GM12878 (cell line): ENCODE measurements around the gene PRM3. TPM values are rescaled to one million over a fixed set of nuclear protein-coding genes. Genes with fewer than 3 reads are reported as not detected.

Experiments
- CEBPB ChIP-seq, 2 experiments: fragments of 150-350 bp in 1 of 2; IDR thresholded peaks; 2 replicates each; pipeline ENCODE4 v1.6.1; 2012 to 2014; ENCODE audit warnings: low read depth in 2 of 2, low read length in 2 of 2, borderline replicate concordance in 1 of 2, inconsistent platforms in 1 of 2
- CHD4 ChIP-seq: fragments of 200-600 bp; sonication (generic); IDR thresholded peaks from 2 replicates; pipeline ENCODE4 v1.6.1; 2016; ENCODE audit warnings: mild to moderate bottlenecking
- CREB1 ChIP-seq: IDR thresholded peaks from 2 replicates; pipeline ENCODE4 v1.6.1; 2012; ENCODE audit warnings: low read depth, mild to moderate bottlenecking, inconsistent platforms
- IRF3 ChIP-seq: fragments of 450-650 bp; IDR thresholded peaks from 2 replicates; pipeline ENCODE4 v1.6.1; 2014; ENCODE audit warnings: mild to moderate bottlenecking
- KDM1A ChIP-seq: fragments of 200-600 bp; sonication (generic); IDR thresholded peaks from 2 replicates; pipeline ENCODE4 v1.6.1; 2016; ENCODE audit warnings: borderline replicate concordance
- MYC ChIP-seq: IDR thresholded peaks from 2 replicates; pipeline ENCODE4 v1.6.1; 2011; ENCODE audit warnings: mild to moderate bottlenecking, low read length, moderate library complexity, inconsistent platforms; ENCODE audit not compliant: insufficient read depth, insufficient replicate concordance, insufficient read length, severe bottlenecking
- NFIC ChIP-seq: IDR thresholded peaks from 2 replicates; pipeline ENCODE4 v1.6.1; 2012; ENCODE audit warnings: low read depth, mild to moderate bottlenecking, inconsistent platforms, low read length, moderate library complexity
- NFYA ChIP-seq: IDR thresholded peaks from 2 replicates; pipeline ENCODE4 v1.6.1; 2011; ENCODE audit warnings: low read depth, mild to moderate bottlenecking, low read length, improper control_type of control experiment, borderline replicate concordance
- PAX5 ChIP-seq: IDR thresholded peaks from 2 replicates; pipeline ENCODE4 v1.6.1; 2011; ENCODE audit warnings: low read depth, low read length, borderline replicate concordance
- RCOR1 ChIP-seq: conservative IDR thresholded peaks from 2 replicates; pipeline ENCODE4 v1.6.1; 2012; ENCODE audit warnings: low read depth, low read length, improper control_type of control experiment
- RUNX3 ChIP-seq: IDR thresholded peaks from 2 replicates; pipeline ENCODE4 v1.6.1; 2012; ENCODE audit warnings: low read length, inconsistent platforms
- SPI1 ChIP-seq: IDR thresholded peaks from 2 replicates; pipeline ENCODE4 v1.6.1; 2011; ENCODE audit warnings: low read depth, mild to moderate bottlenecking, low read length, moderate library complexity, borderline replicate concordance; ENCODE audit not compliant: insufficient read depth
- SRF ChIP-seq, 2 experiments: IDR thresholded peaks; 2 replicates each; pipeline ENCODE4 v1.6.1; 2011; ENCODE audit warnings: low read depth in 2 of 2, low read length in 2 of 2, mild to moderate bottlenecking in 1 of 2, moderate library complexity in 1 of 2
- TCF3 ChIP-seq: IDR thresholded peaks from 2 replicates; pipeline ENCODE4 v1.6.1; 2012; ENCODE audit warnings: low read depth, mild to moderate bottlenecking, low read length, borderline replicate concordance; ENCODE audit not compliant: insufficient read depth
- YY1 ChIP-seq: IDR thresholded peaks from 2 replicates; pipeline ENCODE4 v1.6.1; 2011; ENCODE audit warnings: low read depth, mild to moderate bottlenecking, low read length
- polyA plus RNA-seq, 11 experiments: library from polyadenylated mRNA; depleted of rRNA in 4 of 11; unstranded in 6 of 11; stranded (reverse) in 5 of 11; fragments of >200 nt; fragmentation: Nextera tagmentation in 4 of 11; fragmentation: Illumina TruSeq in 1 of 11; extraction: Ambion mirVana in 4 of 11; extraction: Trizol in 1 of 11; gene quantifications; 1 replicate in 1 of 11; 2 replicates in 10 of 11; pipeline versions ENCODE4 v1.2.1 to v1.2.3, GENCODE V29; 2011 to 2016; ENCODE audit warnings: inconsistent platforms in 2 of 11, missing spikeins in 2 of 11, low read depth in 1 of 11
- total RNA-seq, 4 experiments: library from RNA; depleted of rRNA in 3 of 4; stranded (reverse); fragments of >200 nt in 3 of 4; fragmentation: Illumina TruSeq in 1 of 4; extraction: Trizol in 1 of 4; gene quantifications; 2 replicates each; pipeline versions ENCODE4 v1.2.1 to v1.2.3, GENCODE V29; 2013 to 2021
- TF ChIP-seq, protein P1 (sequence below): fragments of 450-650 bp; IDR thresholded peaks from 2 replicates; pipeline ENCODE4 v1.6.1; 2016; ENCODE audit warnings: mild to moderate bottlenecking
- TF ChIP-seq, protein P2 (sequence below): IDR thresholded peaks from 2 replicates; pipeline ENCODE4 v1.6.1; 2012; ENCODE audit warnings: improper control_type of control experiment, low read depth, low read length; ENCODE audit not compliant: insufficient replicate concordance
- TF ChIP-seq, protein P3 (sequence below): fragments of 450-650 bp; formaldehyde crosslinking; IDR thresholded peaks from 2 replicates; pipeline ENCODE4 v1.5.0; 2022; ENCODE audit warnings: mild to moderate bottlenecking, missing genetic modification characterization

Gene PRM3
- total and polyA plus RNA-seq, 10 of the 15 experiments (the other 5 are each of a cell fraction or from before 2014, with no cell fraction given): not detected

GRCh38 chr16:11253995-11254912 lies 19.2 kb downstream of the PRM3 start (continued):
- TF ChIP-seq, protein P1, sequence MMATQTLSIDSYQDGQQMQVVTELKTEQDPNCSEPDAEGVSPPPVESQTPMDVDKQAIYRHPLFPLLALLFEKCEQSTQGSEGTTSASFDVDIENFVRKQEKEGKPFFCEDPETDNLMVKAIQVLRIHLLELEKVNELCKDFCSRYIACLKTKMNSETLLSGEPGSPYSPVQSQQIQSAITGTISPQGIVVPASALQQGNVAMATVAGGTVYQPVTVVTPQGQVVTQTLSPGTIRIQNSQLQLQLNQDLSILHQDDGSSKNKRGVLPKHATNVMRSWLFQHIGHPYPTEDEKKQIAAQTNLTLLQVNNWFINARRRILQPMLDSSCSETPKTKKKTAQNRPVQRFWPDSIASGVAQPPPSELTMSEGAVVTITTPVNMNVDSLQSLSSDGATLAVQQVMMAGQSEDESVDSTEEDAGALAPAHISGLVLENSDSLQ: no peak
- TF ChIP-seq TCF3: peak; percentile 55; the same call in 1 of the 2 replicates
- TF ChIP-seq, protein P2, sequence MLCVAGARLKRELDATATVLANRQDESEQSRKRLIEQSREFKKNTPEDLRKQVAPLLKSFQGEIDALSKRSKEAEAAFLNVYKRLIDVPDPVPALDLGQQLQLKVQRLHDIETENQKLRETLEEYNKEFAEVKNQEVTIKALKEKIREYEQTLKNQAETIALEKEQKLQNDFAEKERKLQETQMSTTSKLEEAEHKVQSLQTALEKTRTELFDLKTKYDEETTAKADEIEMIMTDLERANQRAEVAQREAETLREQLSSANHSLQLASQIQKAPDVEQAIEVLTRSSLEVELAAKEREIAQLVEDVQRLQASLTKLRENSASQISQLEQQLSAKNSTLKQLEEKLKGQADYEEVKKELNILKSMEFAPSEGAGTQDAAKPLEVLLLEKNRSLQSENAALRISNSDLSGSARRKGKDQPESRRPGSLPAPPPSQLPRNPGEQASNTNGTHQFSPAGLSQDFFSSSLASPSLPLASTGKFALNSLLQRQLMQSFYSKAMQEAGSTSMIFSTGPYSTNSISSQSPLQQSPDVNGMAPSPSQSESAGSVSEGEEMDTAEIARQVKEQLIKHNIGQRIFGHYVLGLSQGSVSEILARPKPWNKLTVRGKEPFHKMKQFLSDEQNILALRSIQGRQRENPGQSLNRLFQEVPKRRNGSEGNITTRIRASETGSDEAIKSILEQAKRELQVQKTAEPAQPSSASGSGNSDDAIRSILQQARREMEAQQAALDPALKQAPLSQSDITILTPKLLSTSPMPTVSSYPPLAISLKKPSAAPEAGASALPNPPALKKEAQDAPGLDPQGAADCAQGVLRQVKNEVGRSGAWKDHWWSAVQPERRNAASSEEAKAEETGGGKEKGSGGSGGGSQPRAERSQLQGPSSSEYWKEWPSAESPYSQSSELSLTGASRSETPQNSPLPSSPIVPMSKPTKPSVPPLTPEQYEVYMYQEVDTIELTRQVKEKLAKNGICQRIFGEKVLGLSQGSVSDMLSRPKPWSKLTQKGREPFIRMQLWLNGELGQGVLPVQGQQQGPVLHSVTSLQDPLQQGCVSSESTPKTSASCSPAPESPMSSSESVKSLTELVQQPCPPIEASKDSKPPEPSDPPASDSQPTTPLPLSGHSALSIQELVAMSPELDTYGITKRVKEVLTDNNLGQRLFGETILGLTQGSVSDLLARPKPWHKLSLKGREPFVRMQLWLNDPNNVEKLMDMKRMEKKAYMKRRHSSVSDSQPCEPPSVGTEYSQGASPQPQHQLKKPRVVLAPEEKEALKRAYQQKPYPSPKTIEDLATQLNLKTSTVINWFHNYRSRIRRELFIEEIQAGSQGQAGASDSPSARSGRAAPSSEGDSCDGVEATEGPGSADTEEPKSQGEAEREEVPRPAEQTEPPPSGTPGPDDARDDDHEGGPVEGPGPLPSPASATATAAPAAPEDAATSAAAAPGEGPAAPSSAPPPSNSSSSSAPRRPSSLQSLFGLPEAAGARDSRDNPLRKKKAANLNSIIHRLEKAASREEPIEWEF: no peak
- peak; percentile 52; the same call in 1 of the 2 replicates for TF ChIP-seq PAX5
- TF ChIP-seq NFYA: no peak
- no peak for TF ChIP-seq CREB1
- no peak for TF ChIP-seq RUNX3
- peak; percentile 26 to 48; a peak in 1 of 4 replicates for TF ChIP-seq SRF (IDR thresholded peaks at IDR 0.05; ENCODE audit: low read depth in 2 of 2, low read length in 2 of 2)
- no peak for TF ChIP-seq KDM1A
- no peak for TF ChIP-seq MYC
- TF ChIP-seq, protein P3, sequence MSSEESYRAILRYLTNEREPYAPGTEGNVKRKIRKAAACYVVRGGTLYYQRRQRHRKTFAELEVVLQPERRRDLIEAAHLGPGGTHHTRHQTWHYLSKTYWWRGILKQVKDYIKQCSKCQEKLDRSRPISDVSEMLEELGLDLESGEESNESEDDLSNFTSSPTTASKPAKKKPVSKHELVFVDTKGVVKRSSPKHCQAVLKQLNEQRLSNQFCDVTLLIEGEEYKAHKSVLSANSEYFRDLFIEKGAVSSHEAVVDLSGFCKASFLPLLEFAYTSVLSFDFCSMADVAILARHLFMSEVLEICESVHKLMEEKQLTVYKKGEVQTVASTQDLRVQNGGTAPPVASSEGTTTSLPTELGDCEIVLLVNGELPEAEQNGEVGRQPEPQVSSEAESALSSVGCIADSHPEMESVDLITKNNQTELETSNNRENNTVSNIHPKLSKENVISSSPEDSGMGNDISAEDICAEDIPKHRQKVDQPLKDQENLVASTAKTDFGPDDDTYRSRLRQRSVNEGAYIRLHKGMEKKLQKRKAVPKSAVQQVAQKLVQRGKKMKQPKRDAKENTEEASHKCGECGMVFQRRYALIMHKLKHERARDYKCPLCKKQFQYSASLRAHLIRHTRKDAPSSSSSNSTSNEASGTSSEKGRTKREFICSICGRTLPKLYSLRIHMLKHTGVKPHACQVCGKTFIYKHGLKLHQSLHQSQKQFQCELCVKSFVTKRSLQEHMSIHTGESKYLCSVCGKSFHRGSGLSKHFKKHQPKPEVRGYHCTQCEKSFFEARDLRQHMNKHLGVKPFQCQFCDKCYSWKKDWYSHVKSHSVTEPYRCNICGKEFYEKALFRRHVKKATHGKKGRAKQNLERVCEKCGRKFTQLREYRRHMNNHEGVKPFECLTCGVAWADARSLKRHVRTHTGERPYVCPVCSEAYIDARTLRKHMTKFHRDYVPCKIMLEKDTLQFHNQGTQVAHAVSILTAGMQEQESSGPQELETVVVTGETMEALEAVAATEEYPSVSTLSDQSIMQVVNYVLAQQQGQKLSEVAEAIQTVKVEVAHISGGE: no peak
- TF ChIP-seq CEBPB (IDR thresholded peaks at IDR 0.05; ENCODE audit: borderline replicate concordance in 1 of 2, low read depth in 2 of 2, low read length in 2 of 2): no peak
- no peak for TF ChIP-seq IRF3
- TF ChIP-seq SPI1: no peak
- TF ChIP-seq YY1: no peak
- no peak for TF ChIP-seq RCOR1
- no peak for TF ChIP-seq NFIC
- no peak for TF ChIP-seq CHD4
